ENCODE results near the gene FBXW9.

DNA sequence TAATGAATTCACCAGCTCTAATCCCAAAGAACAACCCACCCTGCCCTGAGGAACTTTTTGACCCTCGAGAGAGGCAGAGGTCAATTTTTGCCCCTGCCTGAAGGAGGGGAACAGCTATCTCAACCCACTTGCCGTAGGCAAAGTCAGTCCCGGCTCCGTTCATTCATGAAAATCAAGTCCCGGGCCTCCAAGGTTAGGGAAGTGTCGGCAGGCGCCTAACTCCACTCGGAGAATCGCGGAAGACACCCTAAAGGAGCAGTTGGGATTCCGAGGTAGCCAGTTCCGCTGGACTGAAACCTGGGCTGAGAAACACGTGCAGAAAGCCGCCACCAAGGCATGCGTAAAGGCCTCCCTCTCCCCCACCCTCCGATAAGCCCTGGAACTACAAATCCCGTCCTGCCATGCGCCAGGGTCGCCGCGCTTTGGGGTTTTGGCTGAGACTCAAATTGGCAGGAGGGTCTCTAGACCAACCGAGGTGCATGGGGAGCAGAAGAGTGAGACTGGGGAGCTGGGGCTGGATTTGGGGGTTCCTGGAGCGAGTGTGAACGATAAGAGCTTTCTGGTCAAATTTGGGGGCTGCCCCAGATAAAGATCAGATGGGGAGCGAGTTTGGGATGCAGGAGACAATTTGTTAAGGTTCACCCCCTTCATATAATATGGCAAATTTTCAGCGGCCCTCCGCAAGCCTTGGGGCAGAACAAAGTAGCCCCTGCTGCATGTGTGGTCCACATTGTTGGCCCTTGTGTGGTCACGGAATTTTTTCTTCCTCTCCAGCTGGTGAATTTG lies 27.4 kb upstream of the FBXW9 start, which contains the start of gene TNPO2:
- TF ChIP-seq POLR2A (IDR thresholded peaks at IDR 0.05): no peak
- TF ChIP-seq, protein P1, sequence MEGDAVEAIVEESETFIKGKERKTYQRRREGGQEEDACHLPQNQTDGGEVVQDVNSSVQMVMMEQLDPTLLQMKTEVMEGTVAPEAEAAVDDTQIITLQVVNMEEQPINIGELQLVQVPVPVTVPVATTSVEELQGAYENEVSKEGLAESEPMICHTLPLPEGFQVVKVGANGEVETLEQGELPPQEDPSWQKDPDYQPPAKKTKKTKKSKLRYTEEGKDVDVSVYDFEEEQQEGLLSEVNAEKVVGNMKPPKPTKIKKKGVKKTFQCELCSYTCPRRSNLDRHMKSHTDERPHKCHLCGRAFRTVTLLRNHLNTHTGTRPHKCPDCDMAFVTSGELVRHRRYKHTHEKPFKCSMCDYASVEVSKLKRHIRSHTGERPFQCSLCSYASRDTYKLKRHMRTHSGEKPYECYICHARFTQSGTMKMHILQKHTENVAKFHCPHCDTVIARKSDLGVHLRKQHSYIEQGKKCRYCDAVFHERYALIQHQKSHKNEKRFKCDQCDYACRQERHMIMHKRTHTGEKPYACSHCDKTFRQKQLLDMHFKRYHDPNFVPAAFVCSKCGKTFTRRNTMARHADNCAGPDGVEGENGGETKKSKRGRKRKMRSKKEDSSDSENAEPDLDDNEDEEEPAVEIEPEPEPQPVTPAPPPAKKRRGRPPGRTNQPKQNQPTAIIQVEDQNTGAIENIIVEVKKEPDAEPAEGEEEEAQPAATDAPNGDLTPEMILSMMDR (IDR thresholded peaks at IDR 0.05): no peak
